ENCODE data around the gene PECR.

DNA sequence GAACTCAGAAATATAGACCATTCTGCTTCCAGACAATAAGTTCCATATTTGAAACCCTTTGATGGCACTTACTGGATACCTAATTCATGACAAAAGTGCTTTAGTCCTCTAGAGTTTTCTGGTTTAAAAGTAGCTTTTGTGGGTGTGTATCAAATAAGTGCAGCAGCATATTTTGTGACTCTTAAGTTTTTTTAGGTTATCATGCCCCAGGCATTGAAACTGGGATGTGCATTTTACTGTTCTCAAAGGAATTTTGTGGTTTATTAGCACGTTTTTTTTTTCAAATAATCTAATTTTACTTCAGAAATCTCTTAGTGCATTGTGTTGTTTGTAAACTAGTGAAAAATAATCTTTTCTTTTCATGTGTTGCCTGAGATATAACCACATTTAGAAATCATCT lies 29.0 kb upstream of the PECR start:
- no peak for TF ChIP-seq POLR2A (IDR thresholded peaks at IDR 0.05; ENCODE audit: low read length)
- no peak for TF ChIP-seq GATA1 (IDR thresholded peaks at IDR 0.05; ENCODE audit: low read depth, low read length)
